Sigmoid colon (tissue), 3 donors: ENCODE measurements around the gene RIPOR3.

Experiments used
- POLR2A ChIP-seq, 2 donors: fragments of 450-650 bp; IDR thresholded peaks; one replicate each; pipeline ENCODE4 v1.6.1; 2016; ENCODE audit warnings: antibody characterized with exemption in 2 of 2, mild to moderate bottlenecking in 2 of 2, moderate library complexity in 2 of 2
- TF ChIP-seq, protein P1 (sequence below), 4 experiments: fragments of 450-650 bp in 3 of 4; fragments of 200-600 bp in 1 of 4; IDR thresholded peaks; one replicate each; pipeline ENCODE4 v1.5.1; 2016 to 2019; ENCODE audit warnings: antibody characterized with exemption in 4 of 4, mild to moderate bottlenecking in 3 of 4, moderate library complexity in 2 of 4

DNA sequence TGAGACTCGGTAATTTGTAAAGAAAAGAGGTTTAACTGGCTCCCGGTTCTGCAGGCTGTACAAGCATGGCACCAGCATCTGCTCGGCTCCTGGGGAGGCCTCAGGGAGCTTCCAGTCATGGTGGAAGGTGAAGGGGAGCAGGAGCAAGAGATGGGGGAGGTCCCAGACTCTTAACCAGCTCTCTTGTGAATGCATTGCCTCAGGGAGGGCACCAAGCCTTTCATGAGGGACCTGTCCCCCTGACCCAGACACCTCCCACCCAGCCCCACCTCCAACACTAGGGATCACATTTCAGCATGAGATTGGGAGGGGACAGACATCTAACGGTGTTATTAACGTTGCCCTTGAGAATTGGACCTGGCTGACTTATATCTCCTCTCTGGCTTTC lies 112.6 kb downstream of the RIPOR3 start:
- TF ChIP-seq, protein P1, sequence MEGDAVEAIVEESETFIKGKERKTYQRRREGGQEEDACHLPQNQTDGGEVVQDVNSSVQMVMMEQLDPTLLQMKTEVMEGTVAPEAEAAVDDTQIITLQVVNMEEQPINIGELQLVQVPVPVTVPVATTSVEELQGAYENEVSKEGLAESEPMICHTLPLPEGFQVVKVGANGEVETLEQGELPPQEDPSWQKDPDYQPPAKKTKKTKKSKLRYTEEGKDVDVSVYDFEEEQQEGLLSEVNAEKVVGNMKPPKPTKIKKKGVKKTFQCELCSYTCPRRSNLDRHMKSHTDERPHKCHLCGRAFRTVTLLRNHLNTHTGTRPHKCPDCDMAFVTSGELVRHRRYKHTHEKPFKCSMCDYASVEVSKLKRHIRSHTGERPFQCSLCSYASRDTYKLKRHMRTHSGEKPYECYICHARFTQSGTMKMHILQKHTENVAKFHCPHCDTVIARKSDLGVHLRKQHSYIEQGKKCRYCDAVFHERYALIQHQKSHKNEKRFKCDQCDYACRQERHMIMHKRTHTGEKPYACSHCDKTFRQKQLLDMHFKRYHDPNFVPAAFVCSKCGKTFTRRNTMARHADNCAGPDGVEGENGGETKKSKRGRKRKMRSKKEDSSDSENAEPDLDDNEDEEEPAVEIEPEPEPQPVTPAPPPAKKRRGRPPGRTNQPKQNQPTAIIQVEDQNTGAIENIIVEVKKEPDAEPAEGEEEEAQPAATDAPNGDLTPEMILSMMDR (IDR thresholded peaks at IDR 0.05), result no peak
- TF ChIP-seq POLR2A (IDR thresholded peaks at IDR 0.05), result no peak
